HG02623 (cell line): Measurements from ENCODE around the gene STRN4.
"Not testable (repeated sequence)": the region's sequence is repeated elsewhere in the genome, so short reads cannot be mapped to it uniquely, and the experiment has no call there.

Experiments
- ATAC-seq: cut with Tn5 transposase; IDR thresholded peaks from one replicate; pipeline ENCODE4 v1.9.1; 2021; ENCODE audit warnings: moderate library complexity; ENCODE audit not compliant: unreplicated experiment

The STRN4 gene

DNA sequence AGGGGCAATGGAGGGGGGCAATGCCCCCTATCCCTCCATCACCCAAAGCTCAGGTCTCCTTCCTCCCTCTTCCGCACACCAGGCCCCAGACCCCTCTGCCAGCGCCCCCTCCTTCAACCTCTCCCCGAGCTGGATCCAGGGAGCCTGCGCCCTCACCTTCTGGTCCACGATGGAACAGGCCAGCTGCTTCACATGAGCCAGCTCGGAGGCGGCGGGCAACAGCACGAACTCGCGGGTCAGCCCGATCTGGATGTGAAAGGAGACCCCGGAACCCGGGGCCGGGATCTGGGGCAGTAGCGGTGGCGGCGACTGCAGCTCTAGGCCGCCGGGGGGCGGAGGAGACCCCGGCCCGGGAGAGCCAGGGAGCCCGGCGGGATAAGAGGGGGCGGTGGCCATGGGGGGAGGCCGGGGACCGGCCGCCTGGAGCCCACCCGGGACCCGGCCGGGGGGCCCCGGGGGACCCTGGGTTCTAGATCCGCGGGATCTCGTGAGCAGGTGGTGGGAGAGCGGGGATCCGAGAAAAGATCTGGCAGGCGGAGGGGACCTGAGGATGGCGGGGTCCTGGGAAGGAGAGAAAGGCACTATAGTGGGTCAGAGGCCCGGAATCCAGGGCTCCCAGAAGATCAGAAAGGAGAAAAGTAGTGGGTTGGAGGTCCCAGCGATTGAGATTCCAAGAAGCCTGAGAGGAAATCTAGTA is 30.1 kb downstream of the STRN4 start:
- ATAC-seq: no peak

- ATAC-seq: no peak
Observed at GRCh38 chr19:46715620-46715974, 30.7 kb downstream of the STRN4 start.

DNA sequence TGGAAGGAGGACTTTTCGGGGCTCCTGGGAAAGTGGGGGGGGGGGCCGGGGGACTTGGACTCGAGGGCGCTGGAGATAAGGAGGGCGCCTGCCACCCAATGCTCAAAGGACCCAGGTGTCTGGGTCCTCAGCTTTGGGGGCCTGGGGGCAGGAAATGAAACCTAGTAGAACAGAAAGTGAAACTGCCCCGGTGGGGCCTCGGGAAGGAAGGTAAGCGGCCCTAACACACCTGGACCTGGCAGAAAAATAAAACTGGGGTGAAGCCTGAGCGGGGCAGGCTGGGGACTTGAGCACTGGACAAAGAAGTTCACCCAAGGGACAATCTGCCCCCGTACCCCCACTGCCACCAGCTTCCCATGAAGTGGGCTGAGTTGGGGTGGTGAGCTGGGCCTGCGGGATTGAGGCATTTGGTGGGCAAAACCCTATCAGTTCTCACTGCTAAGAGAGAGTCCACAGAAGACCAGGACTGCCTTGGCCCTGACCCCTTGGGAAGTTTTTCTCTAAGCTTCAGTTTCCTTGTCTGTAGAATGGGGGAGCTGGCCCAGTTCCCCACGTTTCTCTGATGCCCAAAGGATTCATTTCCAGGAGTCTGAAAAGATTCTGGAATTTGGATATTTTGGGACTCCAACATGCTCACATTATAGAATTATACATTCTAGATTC is 31.7 kb downstream of the STRN4 start:
- no peak for ATAC-seq

- ATAC-seq: no peak
Observed at GRCh38 chr19:46713781-46714443, 32.3 kb downstream of the STRN4 start.

- not testable (repeated sequence) for ATAC-seq
Observed at GRCh38 chr19:46712768-46713338, 33.4 kb downstream of the STRN4 start.

DNA sequence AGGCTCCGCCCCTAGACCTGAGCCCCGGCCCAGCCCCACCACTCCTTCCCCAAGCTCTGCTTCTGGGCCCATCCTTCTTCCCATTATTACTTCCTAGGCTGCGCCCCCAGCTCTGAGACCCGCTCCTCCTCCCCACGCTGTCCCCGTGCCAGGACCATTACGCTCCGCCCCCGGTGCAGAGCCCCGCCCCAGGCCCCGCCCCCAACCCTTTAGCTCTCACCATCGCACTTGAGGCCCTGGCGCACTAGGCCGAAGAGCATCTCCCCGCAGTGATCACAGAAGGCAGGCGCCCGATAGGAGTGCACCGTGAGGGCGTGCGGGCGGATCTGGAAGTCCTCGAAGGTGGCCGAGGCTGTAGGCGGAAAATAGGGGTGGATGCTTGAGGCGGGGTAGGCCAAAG is 35.6 kb downstream of the STRN4 start:
- no peak for ATAC-seq

- ATAC-seq: no peak
Observed at GRCh38 chr19:46704379-46705076, 41.7 kb downstream of the STRN4 start.

DNA sequence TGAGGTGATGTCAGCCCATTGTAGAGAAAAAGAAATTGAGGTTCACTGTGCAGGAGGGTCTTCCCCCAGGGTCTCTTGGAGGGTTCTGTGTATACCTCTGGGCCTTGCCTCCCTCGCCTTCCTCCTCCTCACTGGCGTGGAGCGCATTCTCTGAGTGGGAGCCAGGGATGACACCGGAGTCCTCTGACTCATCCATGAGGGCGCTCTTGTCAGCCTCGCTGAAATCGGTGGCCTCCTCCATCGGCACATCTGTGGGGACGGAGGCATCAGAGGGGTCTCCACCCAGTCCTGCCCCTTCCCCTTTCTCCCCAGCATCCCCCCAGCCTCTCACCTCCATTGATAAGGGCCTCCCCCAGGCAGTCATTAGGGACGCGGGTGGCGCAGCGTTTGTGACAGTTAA is 45.5 kb downstream of the STRN4 start:
- no peak for ATAC-seq

DNA sequence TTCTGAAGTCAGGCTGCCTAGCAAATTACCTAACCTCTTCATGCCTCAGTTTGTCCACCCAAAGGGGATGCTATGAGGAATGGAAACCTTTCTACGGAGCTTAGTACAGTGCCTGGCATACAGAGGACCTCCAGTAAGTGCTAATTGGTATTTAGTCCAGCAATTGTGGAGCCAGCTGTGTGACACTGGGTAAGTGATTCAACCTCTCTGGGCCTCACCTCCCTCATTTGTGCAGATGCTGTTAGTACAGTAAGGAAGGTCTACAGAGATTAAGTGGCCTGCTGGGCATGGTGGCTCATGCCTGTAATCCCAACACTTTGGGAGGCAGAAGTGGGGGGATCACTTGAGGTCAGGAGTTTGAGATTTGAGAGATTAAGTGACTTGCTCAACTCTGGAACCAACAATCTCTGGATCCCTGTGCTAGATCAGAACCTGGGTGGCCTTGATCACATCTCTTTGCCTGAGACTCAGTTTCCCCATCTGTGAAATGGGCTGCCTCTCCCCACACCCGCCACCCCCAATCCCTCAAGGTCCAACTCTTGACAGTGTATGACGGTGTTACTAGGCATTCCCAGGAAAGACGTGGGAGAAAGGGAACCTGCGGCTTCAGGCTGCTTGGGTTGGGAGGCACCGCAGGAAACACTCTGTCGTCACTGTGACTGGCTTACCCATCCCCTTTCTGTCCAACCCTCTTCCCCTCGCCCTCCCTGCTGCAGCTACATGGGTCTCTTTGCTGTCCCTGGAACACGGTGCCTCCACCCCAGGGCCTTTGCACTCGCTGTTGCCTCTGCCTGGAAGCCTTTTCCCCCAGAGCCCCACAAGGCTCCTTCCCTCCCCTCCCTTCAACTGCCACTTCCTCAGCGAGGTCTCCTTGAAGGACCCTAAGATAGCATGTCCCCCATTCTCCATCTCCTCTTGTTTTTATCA is 47.6 kb downstream of the STRN4 start:
- ATAC-seq: no peak

DNA sequence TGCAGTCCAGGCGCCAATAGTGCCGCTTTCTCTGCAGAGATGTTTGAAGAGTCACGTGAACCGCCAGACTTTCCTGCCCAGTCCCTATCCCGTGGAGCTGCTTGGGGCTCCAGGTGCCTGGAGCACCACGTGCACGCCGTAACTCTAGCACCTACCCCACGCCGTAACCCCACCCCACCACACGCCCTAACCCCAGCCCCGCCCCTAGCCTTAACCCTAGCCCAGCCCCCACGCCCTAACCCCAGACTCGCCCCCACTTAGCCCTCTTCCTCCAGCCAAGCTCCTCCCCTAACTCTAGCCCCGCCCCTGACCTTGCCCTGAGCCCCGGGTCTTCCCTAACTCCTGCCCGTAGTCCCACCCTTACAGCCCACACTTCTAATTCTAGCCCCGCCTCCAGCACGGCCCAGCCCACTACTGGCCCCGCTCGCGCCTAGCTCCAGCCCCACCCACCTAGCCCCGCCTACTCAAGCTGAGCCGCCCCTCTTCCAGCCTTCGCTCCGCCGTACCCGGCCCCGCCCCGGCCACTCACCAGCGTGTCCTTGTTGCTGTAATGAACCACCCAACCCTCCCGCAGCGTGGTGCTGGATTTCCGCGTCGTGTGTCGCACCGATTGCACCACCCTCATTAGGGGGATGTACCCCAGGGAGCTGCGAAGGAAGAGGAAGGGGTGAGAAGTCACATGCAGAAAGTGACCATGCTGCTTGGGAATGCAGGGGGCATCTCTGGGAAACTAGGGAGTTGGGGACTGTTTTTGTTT is 48.9 kb downstream of the STRN4 start:
- ATAC-seq: no peak

DNA sequence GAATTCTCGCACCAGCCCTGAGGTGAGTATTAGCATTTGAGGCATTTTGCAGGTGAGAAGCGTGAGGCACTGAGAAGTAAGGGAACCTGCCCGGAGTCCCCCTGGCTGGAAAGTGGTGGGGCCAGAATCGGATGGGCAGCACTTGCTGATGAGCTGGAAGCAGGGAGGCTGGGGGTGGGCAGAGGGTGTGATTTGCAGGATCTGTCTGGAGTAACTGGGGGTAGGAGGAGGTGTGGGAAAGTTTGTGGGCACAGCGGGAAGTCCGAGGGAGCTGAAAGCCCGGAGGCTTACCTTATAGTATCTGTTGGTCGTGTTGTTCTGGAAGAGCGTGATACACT is 49.4 kb downstream of the STRN4 start:
- ATAC-seq: no peak

- ATAC-seq: no peak
Observed at GRCh38 chr19:46696052-46696451, 50.2 kb downstream of the STRN4 start.

DNA sequence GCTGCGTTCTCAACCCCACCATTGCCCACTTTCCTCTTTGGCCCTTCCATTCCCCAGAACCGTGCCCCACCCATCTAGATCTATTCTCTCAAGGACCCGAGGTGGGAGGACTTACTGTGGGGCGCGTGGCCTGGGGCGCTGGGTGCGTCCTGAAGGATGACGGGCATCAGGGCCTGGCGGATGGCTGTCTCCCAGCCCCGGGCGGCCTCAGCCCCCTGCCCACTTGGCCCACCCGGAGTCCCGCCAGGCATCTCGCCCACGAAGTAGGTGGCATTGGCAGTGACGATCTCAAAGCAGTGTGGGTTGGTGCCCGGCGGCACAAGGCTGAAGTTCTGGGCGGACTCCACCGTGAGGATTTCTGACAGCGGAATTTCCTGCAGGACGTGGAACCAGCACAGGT is 52.5 kb downstream of the STRN4 start:
- no peak for ATAC-seq

- ATAC-seq: no peak
Observed at GRCh38 chr19:46692918-46693722, 53.1 kb downstream of the STRN4 start.

DNA sequence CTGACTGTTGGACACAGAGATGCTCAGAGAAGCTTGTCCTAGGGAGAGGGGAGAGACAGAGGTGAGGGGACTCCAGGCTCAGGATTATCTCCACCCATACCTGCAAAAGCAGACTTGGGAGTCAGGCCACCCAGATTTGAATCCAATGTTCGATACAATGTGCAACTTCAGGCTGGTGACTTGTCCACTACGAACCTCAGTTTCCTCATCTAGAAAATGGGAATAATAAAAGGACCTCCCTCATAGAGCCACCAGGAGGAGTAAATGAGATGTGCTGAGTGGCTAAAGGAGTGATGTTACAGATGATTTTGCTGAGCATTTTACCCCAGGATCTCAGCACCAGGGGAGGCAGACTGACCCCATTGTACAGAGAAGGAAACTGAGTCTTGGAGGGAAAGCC is 54.3 kb downstream of the STRN4 start:
- ATAC-seq: no peak

- no peak for ATAC-seq
Observed at GRCh38 chr19:46691104-46691503, 55.1 kb downstream of the STRN4 start.

DNA sequence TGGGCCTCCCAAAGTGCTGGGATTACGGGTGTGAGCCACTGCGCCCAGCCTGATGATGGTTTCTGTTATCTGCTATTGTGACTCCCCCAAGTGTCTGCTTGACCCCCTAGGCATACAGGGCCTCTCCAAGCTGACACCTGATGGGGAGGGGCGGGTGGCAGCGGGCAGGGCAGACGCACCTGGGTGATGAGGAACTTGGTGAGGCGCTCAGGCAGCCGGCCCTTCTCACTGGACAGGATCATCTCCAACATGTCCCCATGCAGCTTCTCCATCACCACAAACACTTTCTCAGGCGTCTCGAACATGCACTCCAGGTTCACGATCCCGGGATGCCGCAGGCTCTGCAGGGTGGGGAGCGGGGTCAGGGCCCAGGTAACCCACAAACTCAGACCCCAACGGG is 56.9 kb downstream of the STRN4 start:
- no peak for ATAC-seq

DNA sequence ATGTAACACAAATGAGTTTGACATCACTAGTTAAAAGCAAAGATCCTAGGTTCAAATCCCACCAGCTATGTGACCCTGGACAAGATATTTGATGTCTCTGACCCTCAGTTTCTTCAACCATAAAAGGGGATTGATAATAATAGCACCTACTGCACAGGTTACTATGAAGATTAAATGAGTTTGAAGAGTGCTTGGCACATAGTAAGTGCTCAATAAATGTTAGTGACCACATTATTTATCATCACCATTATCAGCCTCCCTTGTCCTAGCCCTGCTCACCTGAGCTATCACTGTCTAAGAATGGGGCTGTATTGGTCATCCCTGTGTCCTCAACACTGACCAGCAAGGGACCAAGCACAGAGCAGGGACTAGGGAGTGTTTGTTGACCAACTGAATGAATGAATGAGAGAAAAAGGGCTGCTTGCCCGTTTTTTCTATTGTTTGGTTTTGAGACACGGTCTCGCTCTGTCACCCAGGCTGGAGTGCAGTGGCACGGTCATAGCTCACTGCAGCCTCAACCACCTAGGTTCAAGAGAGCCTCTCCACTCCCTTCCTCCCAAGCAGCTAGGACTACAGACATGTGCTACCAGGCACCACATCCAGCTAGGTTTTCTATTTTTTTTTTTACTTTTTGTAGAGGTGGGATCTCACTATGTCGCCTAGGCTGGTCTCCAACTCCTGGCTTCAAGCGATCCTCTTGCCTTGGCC is 58.7 kb downstream of the STRN4 start:
- no peak for ATAC-seq
